ENCODE measurements around the gene SYNGAP1. TPM values are rescaled to one million over a fixed set of nuclear protein-coding genes. Genes with fewer than 3 reads are reported as not detected.
A peak's percentile ranks its signal among the peaks of the same experiment; 100 is the strongest.

SYNGAP1 gene
- total RNA-seq, 1 donor from 2014 or later, result 36.1 TPM

GRCh38 chr6:33438978-33439594 is 19.2 kb downstream of the SYNGAP1 start:
- H3K79me2 ChIP-seq (ENCODE audit: insufficient read depth, low read length), result no peaks in the 10 kb centered on the region
- H3K27ac ChIP-seq (ENCODE audit: low read depth, low read length), result no peak overlapping the region
- DNase-seq (ENCODE audit: low read depth) (no peak), FAIRE-seq (no peak)
- H3K27ac Mint-ChIP-seq (ENCODE audit: unreplicated experiment), result no peak overlapping the region
- no peak overlapping the region for H3K4me3 Mint-ChIP-seq (ENCODE audit: unreplicated experiment)
- TF ChIP-seq CTCF (IDR thresholded peaks at IDR 0.05; ENCODE audit: insufficient read depth, low read depth, low read length), result no peak
- H3K9me3 ChIP-seq (ENCODE audit: insufficient read depth, low read depth, low read length), result no peaks in the 10 kb centered on the region
- H3K27me3 Mint-ChIP-seq (ENCODE audit: low read depth, unreplicated experiment), result no peaks in the 10 kb centered on the region
- H2AFZ ChIP-seq (ENCODE audit: low read depth, low read length), result no peak overlapping the region
- H3K4me2 ChIP-seq (ENCODE audit: low read length), result no peak overlapping the region
- H3K4me1 Mint-ChIP-seq (ENCODE audit: low read depth, unreplicated experiment), result peaks cover 9% of the 10 kb centered on the region
- peaks cover 14% of the 10 kb centered on the region for H4K20me1 ChIP-seq (ENCODE audit: insufficient read depth, low read length)
- H3K4me1 ChIP-seq (ENCODE audit: insufficient read depth, low read length), result peaks cover 5% of the 10 kb centered on the region
- no peaks in the 10 kb centered on the region for H3K27me3 ChIP-seq (ENCODE audit: insufficient read depth, low read length)
- H3K36me3 Mint-ChIP-seq (ENCODE audit: low read depth, unreplicated experiment), result peaks cover 34% of the 10 kb centered on the region
- no peak overlapping the region for H3K9ac ChIP-seq (ENCODE audit: low read length)
- no peak overlapping the region for H3K4me3 ChIP-seq (ENCODE audit: insufficient read depth, low read depth, low read length)
- H3K9me3 Mint-ChIP-seq (ENCODE audit: unreplicated experiment), result no peaks in the 10 kb centered on the region
- peaks cover 24% of the 10 kb centered on the region for H3K36me3 ChIP-seq (ENCODE audit: insufficient read depth, low read length)

- no peak for FAIRE-seq
- no peaks in the 10 kb centered on the region for H3K9me3 Mint-ChIP-seq (ENCODE audit: unreplicated experiment)
These were observed 20.2 kb downstream of the SYNGAP1 start for GRCh38 chr6:33439956-33440648.

More at GRCh38 chr6:33439956-33440648, 20.2 kb downstream of the SYNGAP1 start:
- peaks cover 6% of the 10 kb centered on the region for H3K4me1 Mint-ChIP-seq (ENCODE audit: low read depth, unreplicated experiment)
- H3K36me3 Mint-ChIP-seq (ENCODE audit: low read depth, unreplicated experiment), result peaks cover 42% of the 10 kb centered on the region
- Histone ChIP-seq H3K36me3 (ENCODE audit: insufficient read depth, low read length) (peaks cover 24% of the 10 kb centered on the region), H3K9ac (ENCODE audit: low read length) (no peak overlapping the region), H3K4me3 (ENCODE audit: insufficient read depth, low read depth, low read length) (no peak overlapping the region), H2AFZ (ENCODE audit: low read depth, low read length) (no peak overlapping the region), H3K4me1 (ENCODE audit: insufficient read depth, low read length) (peaks cover 3% of the 10 kb centered on the region), H3K27ac (ENCODE audit: low read depth, low read length) (no peak overlapping the region), H3K79me2 (ENCODE audit: insufficient read depth, low read length) (no peaks in the 10 kb centered on the region), H3K27me3 (ENCODE audit: insufficient read depth, low read length) (no peaks in the 10 kb centered on the region), H3K9me3 (ENCODE audit: insufficient read depth, low read depth, low read length) (no peaks in the 10 kb centered on the region), H3K4me2 (ENCODE audit: low read length) (no peak overlapping the region), H4K20me1 (ENCODE audit: insufficient read depth, low read length) (peaks cover 13% of the 10 kb centered on the region)
- H3K4me3 Mint-ChIP-seq (ENCODE audit: unreplicated experiment), result peak overlapping the region; percentile 69
- no peak for DNase-seq (ENCODE audit: low read depth)
- no peaks in the 10 kb centered on the region for H3K27me3 Mint-ChIP-seq (ENCODE audit: low read depth, unreplicated experiment)
- no peak overlapping the region for H3K27ac Mint-ChIP-seq (ENCODE audit: unreplicated experiment)
- no peak for TF ChIP-seq EZH2 (IDR thresholded peaks at IDR 0.05; ENCODE audit: insufficient read depth, low read length)
- no peak for TF ChIP-seq CTCF (IDR thresholded peaks at IDR 0.05; ENCODE audit: insufficient read depth, low read depth, low read length)
